Ectodermal cell (in vitro differentiated cells): ENCODE results near the gene RARRES2.

Experiments
- H3K27ac ChIP-seq: 2 replicates; pipeline ENCODE4 v1.7.0; 2013; ENCODE audit warnings: mild to moderate bottlenecking, low read depth, low read length; ENCODE audit not compliant: insufficient read depth, poor library complexity, severe bottlenecking
- H3K27me3 ChIP-seq: 2 replicates; pipeline ENCODE4 v1.7.0; 2013; ENCODE audit warnings: mild to moderate bottlenecking, low read length; ENCODE audit not compliant: insufficient read depth, control insufficient read depth, poor library complexity, severe bottlenecking
- H3K36me3 ChIP-seq: one replicate; pipeline ENCODE4 v1.7.0; 2013; ENCODE audit warnings: low read length; ENCODE audit not compliant: control insufficient read depth, insufficient read depth
- H3K4me1 ChIP-seq: one replicate; pipeline ENCODE4 v1.7.0; 2013; ENCODE audit warnings: low read length; ENCODE audit not compliant: control insufficient read depth, insufficient read depth
- H3K4me3 ChIP-seq: 2 replicates; pipeline ENCODE4 v1.7.0; 2013; ENCODE audit warnings: low read depth, low read length, control low read depth; ENCODE audit not compliant: insufficient read depth
- H3K9me3 ChIP-seq: 2 replicates; pipeline ENCODE4 v1.7.0; 2013; ENCODE audit warnings: mild to moderate bottlenecking, low read length, moderate library complexity; ENCODE audit not compliant: control insufficient read depth
- WGBS, 2 experiments: methylation state at CpG; one replicate each; pipeline ENCODE4 v1.1.7; 2013; ENCODE audit warnings: missing lambda C conversion rate in 2 of 2; 5-methylcytosine and 5-hydroxymethylcytosine counted together

The RARRES2 gene

DNA sequence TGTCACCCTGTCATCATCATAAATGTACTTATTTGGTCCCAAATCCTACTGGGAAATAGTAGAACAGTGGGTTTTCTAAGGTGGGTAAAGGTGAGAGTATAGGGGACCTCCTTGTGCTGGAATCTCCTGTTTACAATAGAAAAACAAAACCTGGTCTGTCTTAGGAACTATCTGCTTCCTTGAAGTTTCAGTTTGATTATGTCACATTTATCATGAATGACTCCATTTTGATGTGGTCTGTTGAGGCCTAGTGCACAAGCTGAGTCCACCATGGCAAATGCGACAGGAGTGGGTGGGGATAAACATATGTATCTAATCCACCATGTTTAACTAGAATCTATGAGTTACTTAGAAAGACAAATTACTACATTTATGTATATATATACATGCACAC is 14.2 kb upstream of the RARRES2 start:
- H3K4me1 ChIP-seq = no peaks in the 10 kb centered on the region
- WGBS, 2 experiments = 89% methylated on average over 1 of the region's 1 CpG; no CpG with 5 or more reads in 1 of the 2 experiments
- no peaks in the 10 kb centered on the region for H3K9me3 ChIP-seq
- no peaks in the 10 kb centered on the region for H3K36me3 ChIP-seq
- H3K27me3 ChIP-seq = no peaks in the 10 kb centered on the region
- H3K27ac ChIP-seq = no peak overlapping the region
- H3K4me3 ChIP-seq = no peak overlapping the region

DNA sequence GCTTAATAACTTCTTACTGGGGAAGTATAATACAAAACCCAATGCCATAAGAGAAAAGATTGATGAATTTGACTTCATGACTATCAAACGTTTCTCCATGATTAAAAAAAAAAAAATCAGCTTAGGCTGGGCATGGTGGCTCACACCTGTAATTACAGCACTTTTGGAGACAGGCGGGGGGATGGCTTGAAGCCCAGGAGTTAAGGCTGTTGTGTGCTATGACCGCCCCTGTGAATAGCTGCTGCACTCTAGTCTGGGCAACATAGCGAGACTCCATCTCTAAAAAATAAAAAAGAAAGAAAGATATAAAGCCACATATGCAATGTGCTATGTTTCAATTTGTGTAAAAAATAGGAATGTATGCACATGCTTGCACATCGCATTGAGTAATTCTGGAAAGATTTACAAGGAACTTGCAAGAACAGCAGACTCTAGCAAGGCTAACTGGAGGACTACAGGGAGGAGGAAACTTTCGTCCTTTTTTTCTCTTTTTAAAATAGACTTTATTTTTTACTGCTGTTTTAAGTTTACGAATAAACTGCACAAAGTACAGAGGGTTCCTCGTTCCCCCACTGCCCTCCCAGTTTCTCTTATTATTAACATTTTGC is 10.3 kb upstream of the RARRES2 start:
- no peaks in the 10 kb centered on the region for H3K9me3 ChIP-seq
- H3K4me3 ChIP-seq = no peak overlapping the region
- 83 to 84% methylated on average over 5 to 6 of the region's 8 CpGs for WGBS, 2 experiments
- no peaks in the 10 kb centered on the region for H3K27me3 ChIP-seq
- H3K4me1 ChIP-seq = no peaks in the 10 kb centered on the region
- no peak overlapping the region for H3K27ac ChIP-seq
- no peaks in the 10 kb centered on the region for H3K36me3 ChIP-seq

DNA sequence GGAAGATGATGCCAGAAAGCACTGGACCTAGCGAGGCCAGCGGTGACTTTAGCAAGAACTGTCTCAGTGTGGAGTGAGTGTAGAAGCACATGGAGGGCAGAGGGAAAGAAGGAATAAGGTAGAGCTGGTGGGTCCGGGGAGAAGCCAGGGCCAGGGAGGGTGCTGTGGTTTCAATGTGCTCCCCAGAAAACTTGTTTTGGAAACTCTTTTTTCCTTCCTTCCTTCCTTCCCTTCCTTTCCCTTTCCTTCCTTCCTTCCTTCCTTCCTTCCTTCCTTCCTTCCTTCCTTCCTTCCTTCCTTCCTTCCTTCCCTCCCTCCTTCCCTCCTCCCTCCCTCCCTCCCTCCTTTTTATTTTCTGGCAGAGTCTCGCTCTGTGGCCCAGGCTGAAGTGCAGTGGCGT is 5.5 kb upstream of the RARRES2 start:
- WGBS, 2 experiments = 91 to 93% methylated on average over 5 of the region's 5 CpGs

DNA sequence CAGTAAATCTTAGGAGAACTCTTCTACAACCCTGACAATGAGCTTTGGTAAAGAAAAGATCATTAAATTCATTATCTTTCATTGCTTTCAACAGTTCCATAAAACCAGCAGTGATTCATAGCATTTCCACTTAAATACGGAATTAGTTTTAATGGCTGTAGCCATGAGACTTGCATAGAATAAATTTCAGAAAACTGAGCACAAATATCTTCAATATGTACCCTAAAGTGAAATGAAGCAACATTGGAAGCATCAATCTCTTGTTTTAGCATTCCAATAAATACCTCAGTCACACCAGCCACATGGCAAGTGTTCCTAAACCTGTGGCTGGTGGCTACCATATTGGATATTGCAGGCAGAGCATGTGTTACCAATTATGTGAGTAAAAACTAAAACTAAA is 3.6 kb upstream of the RARRES2 start:
- Histone ChIP-seq H3K36me3 (no peaks in the 10 kb centered on the region), H3K4me3 (no peak overlapping the region), H3K4me1 (peaks cover 13% of the 10 kb centered on the region), H3K9me3 (no peaks in the 10 kb centered on the region), H3K27me3 (peaks cover 39% of the 10 kb centered on the region), H3K27ac (no peak overlapping the region)
- 100% methylated on average over 1 of the region's 1 CpG for WGBS, 2 experiments

More for the DNA sequence above, 5.5 kb upstream of the RARRES2 start:
- Histone ChIP-seq H3K9me3 (no peaks in the 10 kb centered on the region), H3K4me1 (no peaks in the 10 kb centered on the region), H3K27ac (no peak overlapping the region), H3K27me3 (peaks cover 20% of the 10 kb centered on the region), H3K36me3 (no peaks in the 10 kb centered on the region), H3K4me3 (no peak overlapping the region)

DNA sequence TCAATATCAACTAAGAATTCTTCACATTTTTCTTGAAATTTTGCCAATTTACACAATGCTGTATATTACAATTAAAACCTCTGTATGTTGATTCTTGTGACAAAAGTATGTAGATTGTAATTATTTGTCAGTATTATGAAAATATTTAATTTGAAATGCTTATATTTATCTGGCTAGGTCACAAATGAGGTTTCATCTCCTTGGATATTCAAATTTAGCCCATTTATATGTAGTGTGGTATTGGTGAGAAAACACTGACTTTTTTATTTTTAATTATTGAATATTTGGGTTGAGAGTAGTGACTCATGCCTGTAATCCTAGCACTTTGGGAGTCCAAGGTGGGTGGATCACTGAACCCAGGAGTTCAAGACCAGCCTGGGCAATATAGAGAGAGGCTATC is 2.9 kb upstream of the RARRES2 start:
- Histone ChIP-seq H3K9me3 (no peaks in the 10 kb centered on the region), H3K27me3 (peaks cover 42% of the 10 kb centered on the region), H3K4me3 (no peak overlapping the region), H3K36me3 (no peaks in the 10 kb centered on the region), H3K27ac (no peak overlapping the region), H3K4me1 (peaks cover 19% of the 10 kb centered on the region)

DNA sequence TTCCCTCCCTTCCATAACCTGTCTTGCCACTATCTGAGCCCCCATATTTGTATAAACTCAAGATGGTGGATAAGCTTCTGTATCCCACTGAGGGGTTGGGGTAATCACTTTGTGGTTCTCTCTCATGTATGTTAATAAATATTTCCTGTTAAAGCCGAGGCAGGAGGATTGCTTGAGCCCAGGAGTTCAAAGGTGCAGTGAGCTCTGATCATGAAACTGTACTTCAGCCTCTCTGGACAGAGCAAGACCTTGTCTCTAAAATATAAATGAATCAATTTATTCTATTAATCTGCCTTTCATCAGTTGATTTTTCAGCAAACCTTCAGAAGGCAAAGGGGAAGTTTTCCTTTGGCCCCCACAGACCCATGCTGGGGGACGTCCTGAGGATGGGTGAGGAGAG is 1.8 kb upstream of the RARRES2 start:
- Histone ChIP-seq H3K36me3 (no peaks in the 10 kb centered on the region), H3K4me3 (no peak overlapping the region), H3K4me1 (peaks cover 22% of the 10 kb centered on the region), H3K9me3 (no peaks in the 10 kb centered on the region), H3K27ac (no peak overlapping the region), H3K27me3 (peaks cover 42% of the 10 kb centered on the region)
- 82 to 83% methylated on average over 2 of the region's 2 CpGs for WGBS, 2 experiments

DNA sequence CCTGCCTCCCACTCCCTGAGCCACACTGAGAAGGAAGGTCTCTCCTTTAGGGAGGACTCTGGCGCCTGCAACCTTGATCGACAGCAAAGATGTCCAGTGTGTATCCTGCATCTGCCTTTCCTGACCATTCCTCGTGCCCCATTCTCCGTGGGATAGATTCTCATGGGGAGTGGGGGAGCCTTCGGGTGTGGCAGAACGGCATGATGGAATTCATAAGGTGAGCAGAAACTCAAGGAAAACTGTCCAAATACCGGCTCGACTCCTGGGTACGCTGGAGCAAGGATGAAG is 636 bp upstream of the RARRES2 start:
- WGBS, 2 experiments = 85% methylated on average over 9 of the region's 9 CpGs
- Histone ChIP-seq H3K4me1 (peaks cover 25% of the 10 kb centered on the region), H3K36me3 (no peaks in the 10 kb centered on the region), H3K27me3 (peaks cover 42% of the 10 kb centered on the region), H3K9me3 (no peaks in the 10 kb centered on the region), H3K4me3 (no peak overlapping the region), H3K27ac (no peak overlapping the region)

DNA sequence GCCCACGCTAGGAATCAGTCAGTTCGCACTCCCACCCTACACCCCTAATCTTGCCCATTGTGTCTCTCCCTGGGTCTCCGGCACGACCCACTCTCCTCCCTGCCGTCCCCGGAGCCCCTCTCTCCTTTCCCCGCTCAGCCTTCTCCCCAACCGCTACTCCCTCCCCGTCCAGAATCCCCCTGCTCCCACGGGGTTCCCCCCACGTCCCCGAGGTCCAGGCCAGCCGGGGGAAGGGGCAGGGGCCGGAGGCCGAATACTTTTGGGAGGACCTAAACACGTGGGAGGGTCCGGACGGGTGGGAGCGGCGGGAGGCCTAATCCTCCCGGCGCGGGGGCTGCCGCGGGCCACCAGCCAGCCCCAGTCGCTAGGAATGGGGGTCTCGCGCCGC is 560 bp downstream of the RARRES2 start:
- no peak overlapping the region for H3K27ac ChIP-seq
- no peaks in the 10 kb centered on the region for H3K36me3 ChIP-seq
- H3K4me1 ChIP-seq = peaks cover 25% of the 10 kb centered on the region

DNA sequence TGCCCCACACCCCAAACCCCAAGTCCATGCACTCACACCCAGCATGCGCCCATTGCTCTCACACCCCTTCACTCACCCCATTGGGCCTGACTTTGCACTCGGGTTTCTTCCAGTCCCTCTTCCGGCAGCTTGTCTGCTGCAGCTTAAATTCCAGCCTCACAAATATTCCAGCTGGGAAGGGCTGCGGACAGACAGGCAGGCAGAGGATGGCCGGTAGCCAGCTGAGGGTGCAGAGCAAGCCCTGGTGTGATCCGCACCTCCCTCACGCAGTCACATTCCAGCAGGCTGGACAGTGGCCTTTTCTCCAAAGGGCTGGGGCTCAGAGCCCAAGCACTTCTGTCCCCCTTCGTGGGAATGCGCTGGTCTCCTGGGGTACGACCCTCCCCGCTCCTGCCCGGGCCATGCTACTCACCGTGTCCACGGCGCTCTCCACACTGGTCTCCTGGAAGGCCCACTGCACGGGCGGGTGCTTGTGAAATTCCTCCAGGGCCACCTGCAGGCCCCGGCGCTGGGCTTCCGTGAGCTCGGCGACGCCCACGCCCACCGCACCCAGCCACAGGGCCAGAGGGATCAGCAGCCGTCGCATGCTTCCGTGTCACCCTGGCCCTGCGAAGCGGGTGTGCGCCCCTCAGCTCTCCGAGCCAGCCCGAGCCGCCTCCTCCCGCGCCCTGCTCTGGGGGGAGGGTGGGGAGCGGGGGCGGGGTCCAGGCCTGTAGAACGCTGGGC is 1.2 kb downstream of the RARRES2 start:
- Histone ChIP-seq H3K36me3 (no peaks in the 10 kb centered on the region), H3K4me3 (peak overlapping the region; percentile 27), H3K27ac (no peak overlapping the region), H3K27me3 (peaks cover 42% of the 10 kb centered on the region), H3K9me3 (no peaks in the 10 kb centered on the region), H3K4me1 (peaks cover 25% of the 10 kb centered on the region)
- 10 to 11% methylated on average over 39 of the region's 39 CpGs for WGBS, 2 experiments

More for the DNA sequence above, 560 bp downstream of the RARRES2 start:
- H3K27me3 ChIP-seq = peaks cover 42% of the 10 kb centered on the region
- peak overlapping the region; percentile 27 for H3K4me3 ChIP-seq
- WGBS, 2 experiments = 1% methylated on average over 29 of the region's 29 CpGs
- H3K9me3 ChIP-seq = no peaks in the 10 kb centered on the region

DNA sequence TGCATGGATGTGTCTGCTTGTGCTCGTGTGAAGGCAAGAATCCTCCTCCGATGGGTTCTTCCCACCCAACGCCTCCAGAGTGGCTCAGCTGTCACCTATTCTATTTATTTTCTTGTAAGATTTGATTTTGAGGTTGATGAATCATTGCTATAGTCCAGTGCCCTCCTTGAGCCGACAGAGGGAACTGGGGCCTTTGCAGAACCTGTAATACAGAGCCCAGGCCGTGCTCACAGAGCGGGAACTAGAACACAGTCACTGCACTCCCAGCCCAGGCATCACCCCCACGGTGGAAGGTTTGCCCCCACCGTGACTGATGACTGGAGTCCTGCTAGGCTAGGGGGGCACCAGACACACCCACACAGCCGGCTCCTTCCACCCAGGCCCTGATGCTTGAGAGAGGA is 2.0 kb downstream of the RARRES2 start:
- whole genome bisulfite sequencing, 2 experiments = 81 to 84% methylated on average over 9 of the region's 9 CpGs
- H3K4me3 ChIP-seq = no peak overlapping the region
- H3K9me3 ChIP-seq = no peaks in the 10 kb centered on the region
- peaks cover 42% of the 10 kb centered on the region for H3K27me3 ChIP-seq
- peaks cover 25% of the 10 kb centered on the region for H3K4me1 ChIP-seq
- H3K27ac ChIP-seq = no peak overlapping the region
- H3K36me3 ChIP-seq = no peaks in the 10 kb centered on the region
